MM.1S (cell line): Measurements from ENCODE around the gene ELF3.

Experiments used
- DNase-seq: peaks from one replicate; pipeline ENCODE4 v3.0.0-alpha.2; 2015
- H2AFZ ChIP-seq: fragments of 300-600 bp; sonication (generic); 2 replicates; pipeline ENCODE4 v1.6.0; 2016; ENCODE audit warnings: antibody characterized with exemption, low read length
- H3F3A ChIP-seq: fragments of 300-600 bp; sonication (generic); 2 replicates; pipeline ENCODE4 v1.6.1; 2016; ENCODE audit warnings: mild to moderate bottlenecking, antibody characterized with exemption, low read length, moderate library complexity, mixed read lengths; ENCODE audit not compliant: insufficient read depth
- H3K27ac ChIP-seq: fragments of 300-600 bp; sonication (generic); 2 replicates; pipeline ENCODE4 v1.5.1; 2016; ENCODE audit warnings: mild to moderate bottlenecking, low read length
- H3K27me3 ChIP-seq: fragments of 300-600 bp; sonication (generic); replicated peaks from 2 replicates; pipeline ENCODE4 v1.6.0; 2016; ENCODE audit warnings: low read length; ENCODE audit not compliant: insufficient read depth
- H3K36me3 ChIP-seq: fragments of 300-600 bp; sonication (generic); replicated peaks from 2 replicates; pipeline ENCODE4 v1.6.1; 2016; ENCODE audit warnings: mild to moderate bottlenecking, low read length, mixed read lengths; ENCODE audit not compliant: insufficient read depth
- H3K4me1 ChIP-seq: fragments of 300-600 bp; sonication (generic); 2 replicates; pipeline ENCODE4 v1.6.1; 2016; ENCODE audit warnings: low read length, mixed read lengths
- H3K4me2 ChIP-seq: fragments of 300-600 bp; sonication (generic); 2 replicates; pipeline ENCODE4 v1.6.0; 2016; ENCODE audit warnings: low read depth, low read length
- H3K4me3 ChIP-seq: fragments of 300-600 bp; sonication (generic); 2 replicates; pipeline ENCODE4 v1.5.1; 2016; ENCODE audit warnings: low read length, mixed read lengths
- H3K79me2 ChIP-seq: fragments of 300-600 bp; sonication (generic); 2 replicates; pipeline ENCODE4 v1.6.1; 2016; ENCODE audit warnings: mixed run types, low read length, mixed read lengths
- H3K9ac ChIP-seq: fragments of 300-600 bp; sonication (generic); 2 replicates; pipeline ENCODE4 v1.6.1; 2016; ENCODE audit warnings: low read length, mixed read lengths
- H3K9me2 ChIP-seq: fragments of 300-600 bp; sonication (generic); replicated peaks from 2 replicates; pipeline ENCODE4 v1.6.1; 2016; ENCODE audit warnings: mild to moderate bottlenecking, low read length, mixed read lengths; ENCODE audit not compliant: insufficient read depth
- H3K9me3 ChIP-seq: fragments of 300-600 bp; sonication (generic); replicated peaks from 2 replicates; pipeline ENCODE4 v1.6.1; 2016; ENCODE audit warnings: mild to moderate bottlenecking, low read length, mixed read lengths; ENCODE audit not compliant: insufficient read depth
- H4K20me1 ChIP-seq: fragments of 300-600 bp; sonication (generic); 2 replicates; pipeline ENCODE4 v1.6.1; 2016; ENCODE audit warnings: mild to moderate bottlenecking, low read length, moderate library complexity, mixed read lengths; ENCODE audit not compliant: insufficient read depth
- EZH2 ChIP-seq: fragments of 300-600 bp; sonication (generic); optimal IDR thresholded peaks from 2 replicates; pipeline ENCODE3; 2017; ENCODE audit warnings: low read depth, mild to moderate bottlenecking, antibody characterized with exemption, low read length, mixed read lengths
- EZH2phosphoT487 ChIP-seq: fragments of 300-600 bp; sonication (generic); IDR thresholded peaks from 2 replicates; pipeline ENCODE4 v1.6.1; 2018; ENCODE audit warnings: antibody characterized with exemption, low read length
- TF ChIP-seq, protein P1 (sequence below): fragments of 300-600 bp; sonication (generic); IDR thresholded peaks from 2 replicates; pipeline ENCODE4 v1.5.1; 2016; ENCODE audit warnings: antibody characterized with exemption, low read length, mixed read lengths

The ELF3 gene

DNA sequence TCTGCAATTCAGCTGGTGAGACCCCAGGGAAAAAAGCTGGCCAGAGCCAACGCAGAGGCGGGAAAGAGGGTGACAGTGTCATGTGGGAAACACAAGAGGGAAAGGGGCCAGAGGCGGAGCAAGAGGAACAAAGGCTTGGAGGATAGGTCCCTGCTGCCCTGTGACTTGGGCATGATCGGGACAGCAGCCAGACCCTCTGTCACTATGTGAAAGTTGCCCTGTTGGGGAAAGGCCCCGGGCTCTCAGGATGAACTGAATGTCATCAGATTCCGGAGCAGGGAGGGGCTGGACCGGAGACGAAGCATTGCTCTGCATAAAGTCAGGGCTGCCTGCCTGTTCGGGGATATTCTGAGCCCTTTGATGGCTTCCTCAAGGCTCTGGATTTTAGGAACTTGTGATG is 5.7 kb upstream of the ELF3 start:
- no peaks in the 10 kb centered on the region for H3K79me2 ChIP-seq
- H3K9me2 ChIP-seq, result no peaks in the 10 kb centered on the region
- H2AFZ ChIP-seq, result no peak overlapping the region
- no peaks in the 10 kb centered on the region for H3K9me3 ChIP-seq
- TF ChIP-seq EZH2phosphoT487 (no peak), EZH2 (no peak)
- TF ChIP-seq, protein P1, sequence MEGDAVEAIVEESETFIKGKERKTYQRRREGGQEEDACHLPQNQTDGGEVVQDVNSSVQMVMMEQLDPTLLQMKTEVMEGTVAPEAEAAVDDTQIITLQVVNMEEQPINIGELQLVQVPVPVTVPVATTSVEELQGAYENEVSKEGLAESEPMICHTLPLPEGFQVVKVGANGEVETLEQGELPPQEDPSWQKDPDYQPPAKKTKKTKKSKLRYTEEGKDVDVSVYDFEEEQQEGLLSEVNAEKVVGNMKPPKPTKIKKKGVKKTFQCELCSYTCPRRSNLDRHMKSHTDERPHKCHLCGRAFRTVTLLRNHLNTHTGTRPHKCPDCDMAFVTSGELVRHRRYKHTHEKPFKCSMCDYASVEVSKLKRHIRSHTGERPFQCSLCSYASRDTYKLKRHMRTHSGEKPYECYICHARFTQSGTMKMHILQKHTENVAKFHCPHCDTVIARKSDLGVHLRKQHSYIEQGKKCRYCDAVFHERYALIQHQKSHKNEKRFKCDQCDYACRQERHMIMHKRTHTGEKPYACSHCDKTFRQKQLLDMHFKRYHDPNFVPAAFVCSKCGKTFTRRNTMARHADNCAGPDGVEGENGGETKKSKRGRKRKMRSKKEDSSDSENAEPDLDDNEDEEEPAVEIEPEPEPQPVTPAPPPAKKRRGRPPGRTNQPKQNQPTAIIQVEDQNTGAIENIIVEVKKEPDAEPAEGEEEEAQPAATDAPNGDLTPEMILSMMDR, result no peak
- no peak overlapping the region for H3K4me3 ChIP-seq
- H3F3A ChIP-seq, result no peaks in the 10 kb centered on the region
- no peak overlapping the region for H3K9ac ChIP-seq
- peaks cover 3% of the 10 kb centered on the region; the same call in 1 of the 2 replicates for H3K36me3 ChIP-seq
- no peaks in the 10 kb centered on the region for H4K20me1 ChIP-seq
- H3K4me2 ChIP-seq, result no peak overlapping the region
- H3K4me1 ChIP-seq, result peaks cover 1% of the 10 kb centered on the region
- no peak overlapping the region for H3K27ac ChIP-seq
- no peaks in the 10 kb centered on the region for H3K27me3 ChIP-seq
- no peak for DNase-seq

DNA sequence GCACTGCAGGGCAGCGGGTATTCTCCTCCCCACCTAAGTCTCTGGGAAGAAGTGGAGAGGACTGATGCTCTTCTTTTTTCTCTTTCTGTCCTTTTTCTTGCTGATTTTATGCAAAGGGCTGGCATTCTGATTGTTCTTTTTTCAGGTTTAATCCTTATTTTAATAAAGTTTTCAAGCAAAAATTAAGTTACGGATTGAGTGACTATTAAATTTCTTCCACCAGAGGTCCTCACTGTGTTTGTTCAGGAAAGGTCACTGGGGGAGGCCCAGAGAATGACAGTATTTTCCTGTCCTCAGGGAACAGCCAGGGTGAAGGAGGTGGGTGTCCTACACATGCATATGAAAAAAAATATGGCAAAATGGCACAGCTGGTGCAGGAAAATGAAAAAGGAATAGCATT is 4.4 kb upstream of the ELF3 start:
- Histone ChIP-seq H3K4me3 (no peak overlapping the region), H2AFZ (no peak overlapping the region), H3K4me1 (peaks cover 11% of the 10 kb centered on the region), H3K27me3 (no peaks in the 10 kb centered on the region), H3K9ac (no peak overlapping the region), H3K79me2 (no peaks in the 10 kb centered on the region), H3K9me3 (no peaks in the 10 kb centered on the region), H3K4me2 (no peak overlapping the region), H3F3A (no peaks in the 10 kb centered on the region), H3K9me2 (no peaks in the 10 kb centered on the region), H4K20me1 (no peaks in the 10 kb centered on the region), H3K27ac (no peak overlapping the region), H3K36me3 (0 out of 2 replicates have a peak, but pooled peaks cover 3% of the 10 kb centered on the region)
- no peak for DNase-seq
- TF ChIP-seq EZH2, result no peak
- TF ChIP-seq, protein P1, result peak; percentile 25

DNA sequence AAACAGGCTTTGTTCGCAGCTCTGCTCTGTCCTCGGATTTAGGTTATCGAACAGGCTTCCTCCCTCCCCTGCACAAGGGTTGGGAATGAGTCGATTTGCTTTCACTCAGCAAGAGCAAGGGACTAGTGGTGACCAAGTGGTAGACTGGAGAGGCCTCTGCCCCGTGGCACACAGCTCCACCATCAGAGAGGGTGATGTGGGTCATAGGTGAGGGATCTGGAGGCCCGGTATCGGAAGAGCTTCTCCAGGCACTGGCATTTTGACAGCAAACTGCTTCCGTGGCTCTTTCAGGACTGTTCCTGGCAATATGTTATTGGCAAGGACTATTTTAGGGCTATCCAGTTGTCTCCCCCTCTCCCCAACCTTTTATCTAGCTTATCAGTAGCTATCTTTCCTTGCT is 3.1 kb upstream of the ELF3 start:
- H3K27ac ChIP-seq, result no peak overlapping the region
- no peaks in the 10 kb centered on the region for H3F3A ChIP-seq
- H3K27me3 ChIP-seq, result no peaks in the 10 kb centered on the region
- no peaks in the 10 kb centered on the region for H3K79me2 ChIP-seq
- 0 out of 2 replicates have a peak, but pooled peaks cover 3% of the 10 kb centered on the region for H3K36me3 ChIP-seq
- no peak overlapping the region for H2AFZ ChIP-seq
- DNase-seq, result no peak
- H3K9me2 ChIP-seq, result no peaks in the 10 kb centered on the region
- no peak overlapping the region for H3K4me2 ChIP-seq
- no peaks in the 10 kb centered on the region for H3K9me3 ChIP-seq
- TF ChIP-seq, protein P1, result no peak
- TF ChIP-seq EZH2 (no peak), EZH2phosphoT487 (no peak)
- H3K9ac ChIP-seq, result no peak overlapping the region
- H4K20me1 ChIP-seq, result no peaks in the 10 kb centered on the region
- no peak overlapping the region for H3K4me3 ChIP-seq
- peaks cover 11% of the 10 kb centered on the region for H3K4me1 ChIP-seq
